HepG2 (cell line): ENCODE data around the gene SLC26A9. TPM values are rescaled to one million over a fixed set of nuclear protein-coding genes. Genes with fewer than 3 reads are reported as not detected.
A peak's percentile ranks its signal among the peaks of the same experiment; 100 is the strongest.

Experiments used
- AGO1 ChIP-seq: fragments of 200-400 bp; formaldehyde crosslinking; IDR thresholded peaks from 2 replicates; pipeline ENCODE4 v1.6.1; 2017; ENCODE audit warnings: mild to moderate bottlenecking, low read depth, low read length, moderate library complexity; ENCODE audit not compliant: poor library complexity, severe bottlenecking
- ARHGAP35 ChIP-seq: sonication (generic); formaldehyde crosslinking; IDR thresholded peaks from 2 replicates; pipeline ENCODE4 v1.9.0; 2022; ENCODE audit warnings: mild to moderate bottlenecking, inconsistent platforms, moderate library complexity, missing genetic modification reagents, borderline replicate concordance
- FOXO1 ChIP-seq: sonication (generic); formaldehyde crosslinking; IDR thresholded peaks from 2 replicates; pipeline ENCODE4 v1.4.0; 2020; ENCODE audit warnings: missing genetic modification reagents
- GABPB1 ChIP-seq: IDR thresholded peaks from 2 replicates; pipeline ENCODE4 v1.6.1; 2016; ENCODE audit warnings: mild to moderate bottlenecking, missing genetic modification reagents, moderate library complexity, missing compliant biosample characterization
- HOXA3 ChIP-seq: sonication (generic); formaldehyde crosslinking; IDR thresholded peaks from 2 replicates; pipeline ENCODE4 v1.5.0; 2020; ENCODE audit warnings: missing genetic modification reagents
- IKZF1 ChIP-seq: fragments of 450-650 bp; IDR thresholded peaks from 2 replicates; pipeline ENCODE4 v1.7.1; 2016
- IRX3 ChIP-seq: sonication (generic); formaldehyde crosslinking; IDR thresholded peaks from 2 replicates; pipeline ENCODE4 v1.8.1; 2023; ENCODE audit warnings: mild to moderate bottlenecking, low read depth, missing genetic modification reagents, borderline replicate concordance
- KDM2A ChIP-seq: sonication (generic); formaldehyde crosslinking; IDR thresholded peaks from 2 replicates; pipeline ENCODE4 v1.4.0; 2020; ENCODE audit warnings: low read depth, missing genetic modification reagents, borderline replicate concordance
- KMT2B ChIP-seq: IDR thresholded peaks from 2 replicates; pipeline ENCODE4 v1.6.1; 2016; ENCODE audit warnings: missing genetic modification reagents, missing compliant biosample characterization
- MAFK ChIP-seq, 2 experiments: IDR thresholded peaks in 1 of 2; conservative IDR thresholded peaks in 1 of 2; 2 replicates each; pipeline ENCODE4 v1.6.1; 2011; ENCODE audit warnings: improper control_type of control experiment in 2 of 2, low read length in 2 of 2
- MIER2 ChIP-seq: IDR thresholded peaks from 2 replicates; pipeline ENCODE4 v1.6.1; 2016; ENCODE audit warnings: missing biosample characterization, missing genetic modification reagents
- MTF2 ChIP-seq: sonication (generic); formaldehyde crosslinking; IDR thresholded peaks from 2 replicates; pipeline ENCODE4 v1.5.0; 2020; ENCODE audit warnings: missing genetic modification reagents, borderline replicate concordance
- NFE2L2 ChIP-seq: fragments of 150-350 bp; IDR thresholded peaks from 2 replicates; pipeline ENCODE4 v1.6.1; 2014; ENCODE audit warnings: low read length
- NR3C1 ChIP-seq: sonication (generic); formaldehyde crosslinking; IDR thresholded peaks from 2 replicates; pipeline ENCODE4 v1.4.0; 2020; ENCODE audit warnings: missing genetic modification reagents
- PITX1 ChIP-seq: sonication (generic); formaldehyde crosslinking; IDR thresholded peaks from 2 replicates; pipeline ENCODE4 v1.5.1; 2020; ENCODE audit warnings: mild to moderate bottlenecking, missing genetic modification reagents
- POLR2AphosphoS5 ChIP-seq: IDR thresholded peaks from 2 replicates; pipeline ENCODE4 v1.6.1; 2012; ENCODE audit warnings: low read depth, low read length
- RBFOX2 ChIP-seq: fragments of 200-400 bp; formaldehyde crosslinking; IDR thresholded peaks from 2 replicates; pipeline ENCODE4 v1.6.1; 2017; ENCODE audit warnings: low read depth, mild to moderate bottlenecking, low read length
- RELA ChIP-seq: sonication (generic); formaldehyde crosslinking; IDR thresholded peaks from 2 replicates; pipeline ENCODE4 v1.4.0; 2020; ENCODE audit warnings: missing genetic modification reagents
- RFX5 ChIP-seq: IDR thresholded peaks from 2 replicates; pipeline ENCODE4 v1.6.1; 2011; ENCODE audit warnings: low read depth, low read length, improper control_type of control experiment
- SOX6 ChIP-seq, 2 experiments: fragments of 450-650 bp in 1 of 2; sonication (generic) in 1 of 2; formaldehyde crosslinking in 1 of 2; IDR thresholded peaks; 2 replicates each; pipeline versions ENCODE4 v1.4.0 to v1.6.1; 2017 to 2020; ENCODE audit warnings: antibody characterized with exemption in 1 of 2, mild to moderate bottlenecking in 1 of 2, missing genetic modification reagents in 1 of 2
- SP1 ChIP-seq, 2 experiments: fragments of 450-650 bp in 1 of 2; sonication (generic) in 1 of 2; formaldehyde crosslinking in 1 of 2; IDR thresholded peaks; 2 replicates each; pipeline versions ENCODE4 v1.4.0 to v1.6.1; 2016 to 2020; ENCODE audit warnings: missing genetic modification reagents in 1 of 2
- TCF7 ChIP-seq: sonication (generic); IDR thresholded peaks from 2 replicates; pipeline ENCODE4 v1.6.1; 2016; ENCODE audit warnings: antibody characterized with exemption, low read depth
- TGIF2 ChIP-seq: IDR thresholded peaks from 2 replicates; pipeline ENCODE4 v1.6.1; 2016; ENCODE audit warnings: control low read depth, missing compliant biosample characterization
- TRIM22 ChIP-seq: fragments of 450-650 bp; IDR thresholded peaks from 2 replicates; pipeline ENCODE4 v1.6.1; 2017
- ZBTB20 ChIP-seq: sonication (generic); formaldehyde crosslinking; IDR thresholded peaks from 2 replicates; pipeline ENCODE4 v1.8.1; 2023; ENCODE audit warnings: missing genetic modification reagents, low read depth, mild to moderate bottlenecking, borderline replicate concordance
- ZNF281 ChIP-seq: sonication (generic); formaldehyde crosslinking; IDR thresholded peaks from 2 replicates; pipeline ENCODE4 v1.4.0; 2020; ENCODE audit warnings: missing genetic modification reagents, borderline replicate concordance
- ZNF296 ChIP-seq: sonication (generic); formaldehyde crosslinking; conservative IDR thresholded peaks from 2 replicates; pipeline ENCODE4 v1.5.0; 2020; ENCODE audit warnings: mild to moderate bottlenecking, missing genetic modification reagents
- polyA plus RNA-seq, 8 experiments: library from polyadenylated mRNA; depleted of rRNA in 3 of 8; stranded (reverse) in 7 of 8; unstranded in 1 of 8; fragments of >200 nt; fragmentation: Illumina TruSeq in 4 of 8; extraction: Trizol in 4 of 8; gene quantifications; 2 replicates each; pipeline versions ENCODE4 v1.2.1 to v1.2.3, GENCODE V29; 2011 to 2016; ENCODE audit warnings: low read depth in 4 of 8, missing spikeins in 1 of 8, mixed read lengths in 1 of 8; ENCODE audit not compliant: insufficient read depth in 1 of 8
- total RNA-seq, 5 experiments: library from RNA; depleted of rRNA; stranded (reverse); fragments of >200 nt; fragmentation: Illumina TruSeq; extraction: Trizol; gene quantifications; 2 replicates each; pipeline ENCODE4 v1.2.3, GENCODE V29; 2016; ENCODE audit warnings: low read depth in 1 of 5

Gene SLC26A9
- total and polyA plus RNA-seq, 2 of the 13 experiments (the other 11 are each of a cell fraction or from before 2014, with no cell fraction given): 0.11 to 0.15 TPM

- no peak for TF ChIP-seq AGO1
- peak; percentile 35; the same call in 1 of the 2 replicates for TF ChIP-seq MIER2 (CRISPR knock-in tag)
- TF ChIP-seq SOX6 (IDR thresholded peaks at IDR 0.05): no peak
- TF ChIP-seq SOX6 (CRISPR knock-in tag; IDR thresholded peaks at IDR 0.05): 0 out of 2 replicates have a peak, but pooled peaks have one; percentile 10
- TF ChIP-seq KMT2B (CRISPR knock-in tag): no peak
- TF ChIP-seq MTF2 (CRISPR knock-in tag): no peak
- TF ChIP-seq PITX1 (CRISPR knock-in tag): no peak
- no peak for TF ChIP-seq IRX3 (CRISPR knock-in tag)
- TF ChIP-seq TRIM22: no peak
- TF ChIP-seq TCF7: peak; percentile 74
- no peak for TF ChIP-seq RBFOX2
- TF ChIP-seq GABPB1 (CRISPR knock-in tag): no peak
- TF ChIP-seq HOXA3: no peak
- TF ChIP-seq ARHGAP35: no peak
- TF ChIP-seq FOXO1: no peak
- no peak for TF ChIP-seq IKZF1
- TF ChIP-seq POLR2AphosphoS5: no peak
- no peak for TF ChIP-seq ZNF296 (CRISPR knock-in tag)
- TF ChIP-seq TGIF2 (CRISPR knock-in tag): no peak
- no peak for TF ChIP-seq NFE2L2
- TF ChIP-seq ZNF281 (CRISPR knock-in tag): 0 out of 2 replicates have a peak, but pooled peaks have one; percentile 26
- TF ChIP-seq RFX5: no peak
- TF ChIP-seq SP1 (IDR thresholded peaks at IDR 0.05): no peak
- no peak for TF ChIP-seq SP1 (CRISPR knock-in tag; IDR thresholded peaks at IDR 0.05)
- TF ChIP-seq ZBTB20 (CRISPR knock-in tag): no peak
- TF ChIP-seq KDM2A (CRISPR knock-in tag): 0 out of 2 replicates have a peak, but pooled peaks have one; percentile 27
- peak in 1 of 2 experiments; percentile 52; a peak in 3 of 4 replicates for TF ChIP-seq MAFK (conservative IDR thresholded peaks at IDR 0.05 in 1 of 2, IDR thresholded peaks at IDR 0.05 in 1 of 2; ENCODE audit: low read length in 2 of 2)
- TF ChIP-seq RELA (CRISPR knock-in tag): no peak
- no peak for TF ChIP-seq NR3C1 (CRISPR knock-in tag)
These were observed 9.3 kb downstream of the SLC26A9 start (continued) for GRCh38 chr1:205933671-205934618.
